ENCODE data around the gene TBC1D5.
A peak's percentile ranks its signal among the peaks of the same experiment; 100 is the strongest.

Gene TBC1D5

GRCh38 chr3:17369973-17370372 lies 372.5 kb downstream of the TBC1D5 start:
- TF ChIP-seq REST (IDR thresholded peaks at IDR 0.05; ENCODE audit: insufficient read depth in 1 of 2, low read depth in 2 of 2, low read length in 2 of 2), result no peak
- no peak for TF ChIP-seq POLR2AphosphoS5 (IDR thresholded peaks at IDR 0.05; ENCODE audit: low read depth, low read length)
- TF ChIP-seq FOXP2 (optimal IDR thresholded peaks at IDR 0.05; ENCODE audit: borderline replicate concordance, extremely low read depth, extremely low read length, insufficient read depth), result no peak
- no peak for TF ChIP-seq TAF1 (IDR thresholded peaks at IDR 0.05; ENCODE audit: borderline replicate concordance, insufficient read depth, low read length)
- no peak for TF ChIP-seq SIN3A (IDR thresholded peaks at IDR 0.05; ENCODE audit: borderline replicate concordance, insufficient read depth, low read length)

GRCh38 chr3:17367171-17367570 lies 375.3 kb downstream of the TBC1D5 start:
- TF ChIP-seq REST (IDR thresholded peaks at IDR 0.05; ENCODE audit: insufficient read depth in 1 of 2, low read depth in 2 of 2, low read length in 2 of 2) (no peak), FOXP2 (optimal IDR thresholded peaks at IDR 0.05; ENCODE audit: borderline replicate concordance, extremely low read depth, extremely low read length, insufficient read depth) (no peak), TAF1 (IDR thresholded peaks at IDR 0.05; ENCODE audit: borderline replicate concordance, insufficient read depth, low read length) (no peak), SIN3A (IDR thresholded peaks at IDR 0.05; ENCODE audit: borderline replicate concordance, insufficient read depth, low read length) (no peak), POLR2AphosphoS5 (IDR thresholded peaks at IDR 0.05; ENCODE audit: low read depth, low read length) (no peak)

GRCh38 chr3:17360991-17361390 lies 381.4 kb downstream of the TBC1D5 start:
- TF ChIP-seq SIN3A (IDR thresholded peaks at IDR 0.05; ENCODE audit: borderline replicate concordance, insufficient read depth, low read length), result no peak
- no peak for TF ChIP-seq TAF1 (IDR thresholded peaks at IDR 0.05; ENCODE audit: borderline replicate concordance, insufficient read depth, low read length)
- no peak for TF ChIP-seq REST (IDR thresholded peaks at IDR 0.05; ENCODE audit: insufficient read depth in 1 of 2, low read depth in 2 of 2, low read length in 2 of 2)
- TF ChIP-seq POLR2AphosphoS5 (IDR thresholded peaks at IDR 0.05; ENCODE audit: low read depth, low read length), result no peak
- TF ChIP-seq FOXP2 (optimal IDR thresholded peaks at IDR 0.05; ENCODE audit: borderline replicate concordance, extremely low read depth, extremely low read length, insufficient read depth), result no peak

GRCh38 chr3:17359911-17360310 lies 382.5 kb downstream of the TBC1D5 start:
- no peak for TF ChIP-seq POLR2AphosphoS5 (IDR thresholded peaks at IDR 0.05; ENCODE audit: low read depth, low read length)
- no peak for TF ChIP-seq FOXP2 (optimal IDR thresholded peaks at IDR 0.05; ENCODE audit: borderline replicate concordance, extremely low read depth, extremely low read length, insufficient read depth)
- TF ChIP-seq REST (IDR thresholded peaks at IDR 0.05; ENCODE audit: insufficient read depth in 1 of 2, low read depth in 2 of 2, low read length in 2 of 2), result no peak

GRCh38 chr3:17357035-17357710 lies 385.3 kb downstream of the TBC1D5 start:
- TF ChIP-seq SIN3A (IDR thresholded peaks at IDR 0.05; ENCODE audit: borderline replicate concordance, insufficient read depth, low read length) (no peak), REST (IDR thresholded peaks at IDR 0.05; ENCODE audit: insufficient read depth in 1 of 2, low read depth in 2 of 2, low read length in 2 of 2) (no peak), POLR2AphosphoS5 (IDR thresholded peaks at IDR 0.05; ENCODE audit: low read depth, low read length) (0 out of 2 replicates have a peak, but pooled peaks have one; percentile 25), TAF1 (IDR thresholded peaks at IDR 0.05; ENCODE audit: borderline replicate concordance, insufficient read depth, low read length) (no peak)

Measured in PFSK-1 (cell line).